Activated CD8-positive, alpha-beta memory T cell treated with anti-CD3 and anti-CD28 coated beads, Interleukin-2, amount 50 U/mL, for 1 hour (primary cell): ENCODE results near the gene RBM47.
"Not testable (repeated sequence)": the region's sequence is repeated elsewhere in the genome, so short reads cannot be mapped to it uniquely, and the experiment has no call there.

ENCODE experiments used
- DNase-seq: peaks from one replicate; pipeline ENCODE4 v3.0.0-alpha.2; 2020; ENCODE audit errors: extremely low read depth

The RBM47 gene

GRCh38 chr4:40412388-40412787 is 217.3 kb downstream of the RBM47 start:
- DNase-seq, result no peak

- no peak for DNase-seq
Observed at GRCh38 chr4:40409835-40410234, 219.8 kb downstream of the RBM47 start.

- DNase-seq, result not testable (repeated sequence)
Observed at GRCh38 chr4:40407468-40407867, 222.2 kb downstream of the RBM47 start.

- no peak for DNase-seq
Observed at GRCh38 chr4:40406340-40406739, 223.3 kb downstream of the RBM47 start.

- no peak for DNase-seq
Observed at GRCh38 chr4:40405193-40405592, 224.5 kb downstream of the RBM47 start.

GRCh38 chr4:40403081-40403480 is 226.6 kb downstream of the RBM47 start:
- DNase-seq, result no peak

GRCh38 chr4:40402556-40402955 is 227.1 kb downstream of the RBM47 start:
- DNase-seq, result no peak

GRCh38 chr4:40401631-40402030 is 228.0 kb downstream of the RBM47 start:
- no peak for DNase-seq

- DNase-seq, result no peak
Observed at GRCh38 chr4:40401096-40401495, 228.6 kb downstream of the RBM47 start.

- no peak for DNase-seq
Observed at GRCh38 chr4:40399578-40399977, 230.1 kb downstream of the RBM47 start.

GRCh38 chr4:40395908-40396793 is 233.5 kb downstream of the RBM47 start:
- no peak for DNase-seq

GRCh38 chr4:40395166-40395900 is 234.3 kb downstream of the RBM47 start:
- DNase-seq, result no peak

- no peak for DNase-seq
Observed at GRCh38 chr4:40394236-40394635, 235.4 kb downstream of the RBM47 start.

- not testable (repeated sequence) for DNase-seq
Observed at GRCh38 chr4:40392241-40392640, 237.4 kb downstream of the RBM47 start.

GRCh38 chr4:40389986-40390385 is 239.7 kb downstream of the RBM47 start:
- no peak for DNase-seq

- DNase-seq, result no peak
Observed at GRCh38 chr4:40388239-40388638, 241.4 kb downstream of the RBM47 start.

- DNase-seq, result no peak
Observed at GRCh38 chr4:40380647-40381046, 249.0 kb downstream of the RBM47 start.

- DNase-seq, result no peak
Observed at GRCh38 chr4:40379248-40379647, 250.4 kb downstream of the RBM47 start.

GRCh38 chr4:40378619-40379018 is 251.0 kb downstream of the RBM47 start:
- DNase-seq, result no peak

- no peak for DNase-seq
Observed at GRCh38 chr4:40377512-40378365, 251.9 kb downstream of the RBM47 start.

GRCh38 chr4:40375620-40376019 is 254.0 kb downstream of the RBM47 start:
- DNase-seq, result no peak

GRCh38 chr4:40375095-40375494 is 254.6 kb downstream of the RBM47 start:
- no peak for DNase-seq
